ENCODE data around the gene DZIP3. TPM values are rescaled to one million over a fixed set of nuclear protein-coding genes. Genes with fewer than 3 reads are reported as not detected.

The DZIP3 gene, protein sequence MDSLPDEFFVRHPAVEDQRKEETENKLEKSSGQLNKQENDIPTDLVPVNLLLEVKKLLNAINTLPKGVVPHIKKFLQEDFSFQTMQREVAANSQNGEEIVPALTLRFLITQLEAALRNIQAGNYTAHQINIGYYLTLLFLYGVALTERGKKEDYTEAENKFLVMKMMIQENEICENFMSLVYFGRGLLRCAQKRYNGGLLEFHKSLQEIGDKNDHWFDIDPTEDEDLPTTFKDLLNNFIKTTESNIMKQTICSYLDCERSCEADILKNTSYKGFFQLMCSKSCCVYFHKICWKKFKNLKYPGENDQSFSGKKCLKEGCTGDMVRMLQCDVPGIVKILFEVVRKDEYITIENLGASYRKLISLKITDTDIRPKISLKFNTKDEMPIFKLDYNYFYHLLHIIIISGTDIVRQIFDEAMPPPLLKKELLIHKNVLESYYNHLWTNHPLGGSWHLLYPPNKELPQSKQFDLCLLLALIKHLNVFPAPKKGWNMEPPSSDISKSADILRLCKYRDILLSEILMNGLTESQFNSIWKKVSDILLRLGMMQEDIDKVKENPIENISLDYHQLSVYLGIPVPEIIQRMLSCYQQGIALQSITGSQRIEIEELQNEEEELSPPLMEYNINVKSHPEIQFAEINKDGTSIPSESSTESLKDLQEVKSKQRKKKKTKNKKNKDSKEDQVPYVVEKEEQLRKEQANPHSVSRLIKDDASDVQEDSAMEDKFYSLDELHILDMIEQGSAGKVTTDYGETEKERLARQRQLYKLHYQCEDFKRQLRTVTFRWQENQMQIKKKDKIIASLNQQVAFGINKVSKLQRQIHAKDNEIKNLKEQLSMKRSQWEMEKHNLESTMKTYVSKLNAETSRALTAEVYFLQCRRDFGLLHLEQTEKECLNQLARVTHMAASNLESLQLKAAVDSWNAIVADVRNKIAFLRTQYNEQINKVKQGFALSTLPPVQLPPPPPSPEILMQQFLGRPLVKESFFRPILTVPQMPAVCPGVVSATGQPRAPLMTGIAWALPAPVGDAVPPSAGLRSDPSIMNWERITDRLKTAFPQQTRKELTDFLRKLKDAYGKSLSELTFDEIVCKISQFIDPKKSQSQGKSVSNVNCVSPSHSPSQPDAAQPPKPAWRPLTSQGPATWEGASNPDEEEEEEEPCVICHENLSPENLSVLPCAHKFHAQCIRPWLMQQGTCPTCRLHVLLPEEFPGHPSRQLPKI
- 10 to 100 TPM; 39.0 to 67.9 TPM for total RNA-seq
- polyA plus RNA-seq (ENCODE audit: insufficient read length in 2 of 2), result 10 to 100 TPM; 42.5 to 53.5 TPM
- long read RNA-seq, donor 1, partial matches to known transcripts, result 0 of 1 reads
- long read RNA-seq, donor 1, other reads (novel, unspliced or antisense), result 0 of 1 reads
- long read RNA-seq, donor 2, result 0 reads
- long read RNA-seq, donor 3, result 0 reads
- long read RNA-seq, donor 4, partial matches to known transcripts, result 12 of 19 reads
- long read RNA-seq, donor 4, other reads (novel, unspliced or antisense), result 7 of 19 reads

DNA sequence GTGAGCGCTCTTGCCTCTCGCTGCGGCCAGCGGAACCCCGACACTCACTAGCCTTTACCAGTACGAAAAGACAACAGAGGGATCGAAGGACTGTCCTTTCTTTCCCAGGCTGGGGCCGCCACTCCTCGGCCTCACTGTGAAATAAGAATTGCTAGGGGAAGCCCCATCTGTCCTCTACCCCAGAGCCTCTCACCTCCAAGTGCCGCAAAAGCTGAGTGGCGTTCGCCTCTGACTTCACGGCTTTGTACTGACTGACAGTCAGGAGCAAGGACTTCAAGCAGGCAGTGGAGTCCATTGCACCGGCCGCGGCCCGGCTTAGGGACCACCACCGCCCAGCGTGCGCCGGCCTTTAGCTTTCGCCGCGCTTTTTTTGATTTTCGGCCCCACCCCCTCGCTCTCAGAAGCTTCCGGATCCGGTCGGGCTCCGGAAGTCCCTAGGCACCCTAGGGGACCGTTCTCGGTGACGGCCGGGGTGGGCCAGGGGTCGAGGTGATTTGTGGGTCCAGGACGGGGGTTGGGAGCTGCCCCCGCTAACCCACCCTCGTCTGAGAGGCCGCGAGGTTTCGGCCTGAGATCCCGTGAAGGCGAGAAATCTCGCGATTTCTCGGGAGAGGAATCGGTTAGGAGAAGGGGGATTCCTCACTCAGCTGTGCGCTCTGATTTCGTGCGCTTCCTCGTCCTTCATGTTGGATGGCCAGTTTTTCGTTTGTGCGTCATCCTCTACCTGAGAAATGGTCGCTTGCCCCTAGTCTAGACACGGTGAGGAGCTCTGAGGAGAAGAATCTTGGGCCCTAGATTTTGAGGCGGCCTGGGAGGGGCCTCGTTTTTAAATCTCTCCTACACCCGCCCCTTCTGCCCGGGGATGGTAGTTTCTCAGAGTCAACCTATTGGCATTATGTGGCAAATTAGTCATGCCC lies at the start of gene DZIP3, which contains the start of gene CIP2A:
Gene DZIP3, plus strand, starts transcription at position 642 of the 917 bp plus-strand sequence. CDS start 15,685 bp downstream, outside the sequence.
Gene CIP2A, minus strand, starts transcription at position 358 of the 917 bp plus-strand sequence. Its CDS starts 63 bp downstream, at position 295.
- Histone ChIP-seq H3K36me3 (ENCODE audit: control insufficient read depth, insufficient read depth, low read length) (no peaks in the 10 kb centered on the region), H3K4me3 (ENCODE audit: low read depth, low read length) (peak within 1 kb of the TSS; percentile 67), H3K27ac (ENCODE audit: low read depth, low read length) (peak within 1 kb of the TSS; percentile 88), H3K27me3 (ENCODE audit: control insufficient read depth, insufficient read depth, low read length) (no peaks in the 10 kb centered on the region), H3K9me3 (ENCODE audit: control insufficient read depth, insufficient read depth, low read length) (no peaks in the 10 kb centered on the region), H3K4me1 (ENCODE audit: control insufficient read depth, insufficient read depth, low read length) (peaks cover 3% of the 10 kb centered on the region)
- under 1% methylated on average over 48 of the region's 59 CpGs for WGBS (ENCODE audit: insufficient coverage)
- peak; percentile 92 to 99 (median 95) for DNase-seq (ENCODE audit: low read depth in 4 of 6, low spot score in 6 of 6)

DNA sequence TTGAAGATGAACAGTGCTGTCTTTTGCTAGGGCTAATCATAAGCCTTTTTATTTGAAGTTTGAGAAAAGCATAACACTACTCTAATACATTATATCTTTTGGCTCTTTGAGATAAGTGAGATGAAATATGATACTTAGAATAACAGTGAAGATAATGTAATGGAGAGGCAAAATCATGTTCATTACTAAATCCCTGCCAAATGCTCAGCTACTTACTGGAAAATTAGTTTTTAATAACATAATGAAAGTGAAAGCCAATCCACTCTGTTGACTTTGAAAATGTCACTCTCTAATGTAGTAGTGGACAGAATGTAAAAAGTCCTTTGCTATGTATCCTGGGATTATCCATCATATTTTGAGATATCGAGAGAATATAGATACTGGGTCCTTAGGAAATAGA lies 43.3 kb upstream of the DZIP3 start:
- no CpG with 5 or more reads among the region's 1 CpG for WGBS (ENCODE audit: insufficient coverage)
- Histone ChIP-seq H3K9me3 (ENCODE audit: control insufficient read depth, insufficient read depth, low read length) (no peaks in the 10 kb centered on the region), H3K4me3 (ENCODE audit: low read depth, low read length) (no peak overlapping the region), H3K27me3 (ENCODE audit: control insufficient read depth, insufficient read depth, low read length) (no peaks in the 10 kb centered on the region), H3K4me1 (ENCODE audit: control insufficient read depth, insufficient read depth, low read length) (no peaks in the 10 kb centered on the region), H3K27ac (ENCODE audit: low read depth, low read length) (no peak overlapping the region), H3K36me3 (ENCODE audit: control insufficient read depth, insufficient read depth, low read length) (no peaks in the 10 kb centered on the region)
- peak in 1 of 6 donors; percentile 8 for DNase-seq (ENCODE audit: low read depth in 4 of 6, low spot score in 6 of 6)

DNA sequence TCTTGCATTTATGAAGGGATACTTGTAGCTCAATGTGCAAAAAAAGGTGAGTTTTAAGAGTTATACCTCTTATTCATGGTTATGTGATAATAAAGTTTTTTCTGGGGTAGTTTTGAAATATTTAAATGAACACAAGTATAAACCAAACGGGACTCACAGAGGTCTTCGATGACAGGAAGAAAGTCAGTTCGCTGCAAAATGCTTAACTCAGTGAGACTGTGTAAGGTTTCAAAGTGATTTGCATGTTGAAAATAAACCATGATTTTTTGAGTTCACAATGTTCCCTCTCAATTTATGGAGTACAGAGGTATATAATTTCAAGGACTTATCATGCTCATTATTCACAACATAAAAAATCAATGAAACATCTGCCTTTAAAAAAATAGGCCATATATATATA lies 42.8 kb upstream of the DZIP3 start:
- Histone ChIP-seq H3K4me1 (ENCODE audit: control insufficient read depth, insufficient read depth, low read length) (no peaks in the 10 kb centered on the region), H3K36me3 (ENCODE audit: control insufficient read depth, insufficient read depth, low read length) (no peaks in the 10 kb centered on the region), H3K27ac (ENCODE audit: low read depth, low read length) (no peak overlapping the region), H3K4me3 (ENCODE audit: low read depth, low read length) (no peak overlapping the region), H3K9me3 (ENCODE audit: control insufficient read depth, insufficient read depth, low read length) (no peaks in the 10 kb centered on the region), H3K27me3 (ENCODE audit: control insufficient read depth, insufficient read depth, low read length) (no peaks in the 10 kb centered on the region)
- DNase-seq (ENCODE audit: low read depth in 4 of 6, low spot score in 6 of 6), result no peak
- 100% methylated on average over 2 of the region's 3 CpGs for WGBS (ENCODE audit: insufficient coverage)

DNA sequence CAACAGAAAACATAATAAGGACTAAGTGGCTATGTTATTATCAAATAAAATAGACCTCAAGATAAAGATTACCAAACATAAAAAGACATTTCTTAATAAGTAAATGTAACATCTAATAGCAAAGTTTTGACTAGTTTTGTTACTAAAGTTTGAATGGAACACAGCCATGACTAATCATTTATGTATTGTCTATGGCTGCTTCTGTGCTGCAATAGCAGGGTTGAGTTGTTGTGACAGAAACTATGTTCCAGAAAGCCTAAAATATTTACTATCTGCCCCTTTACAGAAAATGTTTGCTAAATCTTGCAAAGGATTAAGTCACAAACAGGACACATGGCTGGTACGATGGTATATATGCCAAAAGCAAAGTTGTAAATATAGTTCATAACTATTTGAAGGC lies 41.2 kb upstream of the DZIP3 start:
- no peaks in the 10 kb centered on the region for H3K36me3 ChIP-seq (ENCODE audit: control insufficient read depth, insufficient read depth, low read length)
- no peak overlapping the region for H3K4me3 ChIP-seq (ENCODE audit: low read depth, low read length)
- no CpG with 5 or more reads among the region's 1 CpG for WGBS (ENCODE audit: insufficient coverage)
- H3K27me3 ChIP-seq (ENCODE audit: control insufficient read depth, insufficient read depth, low read length), result no peaks in the 10 kb centered on the region
- H3K4me1 ChIP-seq (ENCODE audit: control insufficient read depth, insufficient read depth, low read length), result no peaks in the 10 kb centered on the region
- DNase-seq (ENCODE audit: low read depth in 4 of 6, low spot score in 6 of 6), result no peak
- no peak overlapping the region for H3K27ac ChIP-seq (ENCODE audit: low read depth, low read length)
- no peaks in the 10 kb centered on the region for H3K9me3 ChIP-seq (ENCODE audit: control insufficient read depth, insufficient read depth, low read length)

DNA sequence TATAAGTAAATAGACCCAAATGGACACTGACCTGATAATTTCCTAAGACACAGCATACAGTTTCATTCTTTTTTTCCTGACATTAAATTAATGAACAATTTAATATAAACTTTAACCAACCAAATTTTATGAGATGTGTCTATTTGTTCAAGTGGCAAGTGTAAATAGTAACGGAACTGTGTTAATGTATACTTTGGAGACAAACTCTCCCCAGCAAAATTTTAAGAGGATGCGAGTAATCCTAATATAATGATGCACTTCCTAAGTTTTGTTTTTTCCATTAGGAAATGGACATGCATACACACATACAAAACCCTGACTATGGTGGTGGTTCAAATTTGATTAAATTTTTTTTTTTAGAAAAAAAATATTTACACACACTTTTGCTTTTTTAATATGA lies 40.6 kb upstream of the DZIP3 start:
- Histone ChIP-seq H3K27ac (ENCODE audit: low read depth, low read length) (no peak overlapping the region), H3K27me3 (ENCODE audit: control insufficient read depth, insufficient read depth, low read length) (no peaks in the 10 kb centered on the region), H3K36me3 (ENCODE audit: control insufficient read depth, insufficient read depth, low read length) (no peaks in the 10 kb centered on the region), H3K4me1 (ENCODE audit: control insufficient read depth, insufficient read depth, low read length) (no peaks in the 10 kb centered on the region), H3K4me3 (ENCODE audit: low read depth, low read length) (no peak overlapping the region), H3K9me3 (ENCODE audit: control insufficient read depth, insufficient read depth, low read length) (no peaks in the 10 kb centered on the region)
- DNase-seq (ENCODE audit: low read depth in 4 of 6, low spot score in 6 of 6), result no peak
- no CpG with 5 or more reads among the region's 2 CpGs for WGBS (ENCODE audit: insufficient coverage)

DNA sequence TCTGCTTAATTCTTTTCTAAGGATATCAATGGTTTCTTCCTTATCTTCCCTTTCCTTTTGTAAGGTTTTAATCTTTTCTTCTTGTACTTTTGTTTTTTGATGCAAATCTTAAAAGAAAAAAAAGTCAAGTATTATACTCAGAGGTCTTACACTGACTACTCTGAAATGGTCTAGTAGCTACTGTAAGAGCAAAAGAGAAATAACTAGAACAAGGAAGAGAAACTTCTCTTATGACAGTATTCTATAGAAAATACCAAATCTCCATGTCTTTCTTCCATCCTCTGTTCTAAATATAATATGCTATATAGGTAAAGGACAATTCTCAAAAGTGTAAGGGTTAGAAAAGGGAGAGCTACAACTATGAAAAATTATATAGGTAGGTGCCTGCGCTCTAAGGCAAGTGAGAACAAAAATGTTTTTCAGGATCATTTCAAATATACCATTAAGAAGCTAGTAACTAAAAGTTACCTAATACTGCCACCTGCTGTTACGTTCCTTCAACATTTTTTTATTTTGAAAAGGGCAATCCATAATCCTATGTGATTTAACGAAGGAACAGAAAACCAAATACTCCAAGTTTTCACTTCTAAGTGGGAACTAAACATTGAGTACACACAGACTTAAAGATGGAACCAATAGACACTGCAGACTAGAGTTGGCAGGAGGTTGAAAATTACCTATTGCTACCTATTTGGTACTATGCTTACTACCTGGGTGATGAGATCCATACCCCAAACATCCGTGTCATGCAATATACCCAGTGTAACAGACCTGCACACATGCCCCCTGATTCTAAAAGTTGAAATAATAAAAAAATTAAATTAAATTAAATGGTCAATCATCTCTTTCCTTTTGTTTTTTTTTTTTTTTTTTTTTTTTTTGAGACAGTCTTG lies 37.0 kb upstream of the DZIP3 start:
- Histone ChIP-seq H3K9me3 (ENCODE audit: control insufficient read depth, insufficient read depth, low read length) (no peaks in the 10 kb centered on the region), H3K36me3 (ENCODE audit: control insufficient read depth, insufficient read depth, low read length) (no peaks in the 10 kb centered on the region), H3K4me3 (ENCODE audit: low read depth, low read length) (no peak overlapping the region), H3K27ac (ENCODE audit: low read depth, low read length) (no peak overlapping the region), H3K27me3 (ENCODE audit: control insufficient read depth, insufficient read depth, low read length) (no peaks in the 10 kb centered on the region), H3K4me1 (ENCODE audit: control insufficient read depth, insufficient read depth, low read length) (no peaks in the 10 kb centered on the region)
- peak; percentile 28 to 92 (median 54) for DNase-seq (ENCODE audit: low read depth in 4 of 6, low spot score in 6 of 6)
- WGBS (ENCODE audit: insufficient coverage), result 60% methylated on average over 1 of the region's 4 CpGs

DNA sequence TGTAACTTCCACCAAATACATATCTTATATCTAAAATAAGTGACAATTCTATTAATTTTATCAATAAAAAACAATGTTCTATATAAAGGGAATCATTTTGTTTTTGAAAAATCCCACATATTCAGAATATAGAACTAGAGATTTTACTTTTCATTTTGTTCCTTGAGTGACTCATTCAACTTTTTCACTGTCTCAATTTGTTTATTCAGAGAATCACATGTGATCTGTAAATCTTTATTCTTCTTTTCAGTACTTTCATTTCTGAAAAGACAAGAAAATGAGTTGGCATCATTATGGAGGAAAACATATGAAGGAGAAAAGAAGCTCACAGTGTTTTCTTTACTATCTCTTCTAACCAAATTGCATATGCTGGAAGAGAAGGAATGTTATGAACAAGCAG lies 35.3 kb upstream of the DZIP3 start:
- Histone ChIP-seq H3K4me1 (ENCODE audit: control insufficient read depth, insufficient read depth, low read length) (no peaks in the 10 kb centered on the region), H3K4me3 (ENCODE audit: low read depth, low read length) (no peak overlapping the region), H3K27ac (ENCODE audit: low read depth, low read length) (no peak overlapping the region), H3K27me3 (ENCODE audit: control insufficient read depth, insufficient read depth, low read length) (no peaks in the 10 kb centered on the region), H3K36me3 (ENCODE audit: control insufficient read depth, insufficient read depth, low read length) (no peaks in the 10 kb centered on the region), H3K9me3 (ENCODE audit: control insufficient read depth, insufficient read depth, low read length) (no peaks in the 10 kb centered on the region)
- no peak for DNase-seq (ENCODE audit: low read depth in 4 of 6, low spot score in 6 of 6)

Data from spinal cord (tissue), 10 donors.